ENCODE measurements around the gene FATE1. TPM values are rescaled to one million over a fixed set of nuclear protein-coding genes. Genes with fewer than 3 reads are reported as not detected.

The FATE1 gene
- total and polyA plus RNA-seq, 2 experiments from 2014 or later, result 0.15 TPM; not detected in 1

DNA sequence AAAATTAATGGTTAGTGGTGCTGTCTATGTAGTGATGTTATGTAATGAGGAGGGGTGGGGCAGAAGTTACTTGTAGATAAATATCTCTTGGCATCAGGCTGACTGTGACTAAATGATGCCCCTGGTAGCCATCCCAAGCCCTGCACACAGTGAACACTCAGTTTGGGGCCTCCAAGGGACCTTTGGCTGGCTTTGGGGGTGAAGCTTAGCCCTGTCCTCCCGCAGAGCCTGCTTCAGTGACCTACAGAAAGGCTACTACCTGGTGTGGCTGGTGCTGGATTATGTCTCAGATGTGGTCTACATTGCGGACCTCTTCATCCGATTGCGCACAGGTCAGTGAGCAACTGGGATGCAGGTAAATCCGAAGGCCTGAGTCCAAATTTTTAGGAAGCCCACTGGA lies 26.5 kb downstream of the FATE1 start:
- Histone ChIP-seq H3K36me3 (no peaks in the 10 kb centered on the region), H3K9me3 (ENCODE audit: low read depth) (no peaks in the 10 kb centered on the region), H3K4me1 (ENCODE audit: low read depth) (no peaks in the 10 kb centered on the region), H3K27ac (no peak overlapping the region), H3K4me3 (no peak overlapping the region), H3K27me3 (no peaks in the 10 kb centered on the region)
- no peak for TF ChIP-seq CTCF (IDR thresholded peaks at IDR 0.05; ENCODE audit: low read depth, low read length)
- DNase-seq (ENCODE audit: low read depth in 1 of 2, low spot score in 1 of 2), result no peak

DNA sequence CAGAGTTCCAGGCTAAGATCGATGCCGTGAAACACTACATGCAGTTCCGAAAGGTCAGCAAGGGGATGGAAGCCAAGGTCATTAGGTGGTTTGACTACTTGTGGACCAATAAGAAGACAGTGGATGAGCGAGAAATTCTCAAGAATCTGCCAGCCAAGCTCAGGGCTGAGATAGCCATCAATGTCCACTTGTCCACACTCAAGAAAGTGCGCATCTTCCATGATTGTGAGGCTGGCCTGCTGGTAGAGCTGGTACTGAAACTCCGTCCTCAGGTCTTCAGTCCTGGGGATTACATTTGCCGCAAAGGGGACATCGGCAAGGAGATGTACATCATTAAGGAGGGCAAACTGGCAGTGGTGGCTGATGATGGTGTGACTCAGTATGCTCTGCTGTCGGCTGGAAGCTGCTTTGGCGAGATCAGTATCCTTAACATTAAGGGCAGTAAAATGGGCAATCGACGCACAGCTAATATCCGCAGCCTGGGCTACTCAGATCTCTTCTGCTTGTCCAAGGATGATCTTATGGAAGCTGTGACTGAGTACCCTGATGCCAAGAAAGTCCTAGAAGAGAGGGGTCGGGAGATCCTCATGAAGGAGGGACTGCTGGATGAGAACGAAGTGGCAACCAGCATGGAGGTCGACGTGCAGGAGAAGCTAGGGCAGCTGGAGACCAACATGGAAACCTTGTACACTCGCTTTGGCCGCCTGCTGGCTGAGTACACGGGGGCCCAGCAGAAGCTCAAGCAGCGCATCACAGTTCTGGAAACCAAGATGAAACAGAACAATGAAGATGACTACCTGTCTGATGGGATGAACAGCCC lies 28.0 kb downstream of the FATE1 start:
- no peak for TF ChIP-seq CTCF (IDR thresholded peaks at IDR 0.05; ENCODE audit: low read depth, low read length)
- Histone ChIP-seq H3K27me3 (no peaks in the 10 kb centered on the region), H3K27ac (no peak overlapping the region), H3K9me3 (ENCODE audit: low read depth) (no peaks in the 10 kb centered on the region), H3K4me1 (ENCODE audit: low read depth) (no peaks in the 10 kb centered on the region), H3K4me3 (no peak overlapping the region), H3K36me3 (no peaks in the 10 kb centered on the region)
- no peak for DNase-seq (ENCODE audit: low read depth in 1 of 2, low spot score in 1 of 2)

- Histone ChIP-seq H3K9me3 (ENCODE audit: low read depth) (no peaks in the 10 kb centered on the region), H3K27ac (no peak overlapping the region), H3K27me3 (no peaks in the 10 kb centered on the region), H3K4me3 (no peak overlapping the region), H3K36me3 (no peaks in the 10 kb centered on the region), H3K4me1 (ENCODE audit: low read depth) (no peaks in the 10 kb centered on the region)
- no peak for DNase-seq (ENCODE audit: low read depth in 1 of 2, low spot score in 1 of 2)
- TF ChIP-seq CTCF (IDR thresholded peaks at IDR 0.05; ENCODE audit: low read depth, low read length), result no peak
Measured at GRCh38 chrX:151745651-151746050, 29.8 kb downstream of the FATE1 start.

DNA sequence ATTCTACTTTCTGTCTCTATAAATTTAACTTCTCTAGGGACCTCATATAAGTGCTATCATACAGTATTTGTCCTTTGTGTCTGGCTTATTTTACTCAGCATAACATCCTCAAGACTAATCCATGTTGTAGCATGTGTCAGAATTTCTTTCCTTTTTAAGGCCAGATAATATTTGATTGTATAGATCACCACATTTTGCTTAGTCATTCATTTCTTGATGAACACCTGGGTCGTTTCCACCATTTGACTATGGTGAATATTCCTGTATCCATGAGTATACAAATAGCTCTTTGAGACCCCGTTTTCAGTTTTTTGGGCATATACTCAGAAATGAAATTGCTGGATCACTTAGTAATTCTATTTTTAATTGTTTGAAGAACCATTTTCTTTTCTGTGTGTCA lies 30.7 kb downstream of the FATE1 start:
- H3K4me1 ChIP-seq (ENCODE audit: low read depth), result no peaks in the 10 kb centered on the region
- no peaks in the 10 kb centered on the region for H3K36me3 ChIP-seq
- no peak for TF ChIP-seq CTCF (IDR thresholded peaks at IDR 0.05; ENCODE audit: low read depth, low read length)
- no peaks in the 10 kb centered on the region for H3K27me3 ChIP-seq
- H3K9me3 ChIP-seq (ENCODE audit: low read depth), result no peaks in the 10 kb centered on the region
- no peak overlapping the region for H3K27ac ChIP-seq
- DNase-seq (ENCODE audit: low read depth in 1 of 2, low spot score in 1 of 2), result no peak
- no peak overlapping the region for H3K4me3 ChIP-seq

GRCh38 chrX:151750511-151750910 lies 34.7 kb downstream of the FATE1 start:
- TF ChIP-seq CTCF (IDR thresholded peaks at IDR 0.05; ENCODE audit: low read depth, low read length), result no peak
- H3K36me3 ChIP-seq, result no peaks in the 10 kb centered on the region
- DNase-seq (ENCODE audit: low read depth in 1 of 2, low spot score in 1 of 2), result no peak

More at GRCh38 chrX:151750511-151750910, 34.7 kb downstream of the FATE1 start:
- Histone ChIP-seq H3K4me1 (ENCODE audit: low read depth) (no peaks in the 10 kb centered on the region), H3K27ac (no peak overlapping the region), H3K9me3 (ENCODE audit: low read depth) (no peaks in the 10 kb centered on the region), H3K27me3 (no peaks in the 10 kb centered on the region), H3K4me3 (no peak overlapping the region)
